ENCODE data around the gene CFAP43. TPM values are rescaled to one million over a fixed set of nuclear protein-coding genes. Genes with fewer than 3 reads are reported as not detected.

Gene CFAP43, protein sequence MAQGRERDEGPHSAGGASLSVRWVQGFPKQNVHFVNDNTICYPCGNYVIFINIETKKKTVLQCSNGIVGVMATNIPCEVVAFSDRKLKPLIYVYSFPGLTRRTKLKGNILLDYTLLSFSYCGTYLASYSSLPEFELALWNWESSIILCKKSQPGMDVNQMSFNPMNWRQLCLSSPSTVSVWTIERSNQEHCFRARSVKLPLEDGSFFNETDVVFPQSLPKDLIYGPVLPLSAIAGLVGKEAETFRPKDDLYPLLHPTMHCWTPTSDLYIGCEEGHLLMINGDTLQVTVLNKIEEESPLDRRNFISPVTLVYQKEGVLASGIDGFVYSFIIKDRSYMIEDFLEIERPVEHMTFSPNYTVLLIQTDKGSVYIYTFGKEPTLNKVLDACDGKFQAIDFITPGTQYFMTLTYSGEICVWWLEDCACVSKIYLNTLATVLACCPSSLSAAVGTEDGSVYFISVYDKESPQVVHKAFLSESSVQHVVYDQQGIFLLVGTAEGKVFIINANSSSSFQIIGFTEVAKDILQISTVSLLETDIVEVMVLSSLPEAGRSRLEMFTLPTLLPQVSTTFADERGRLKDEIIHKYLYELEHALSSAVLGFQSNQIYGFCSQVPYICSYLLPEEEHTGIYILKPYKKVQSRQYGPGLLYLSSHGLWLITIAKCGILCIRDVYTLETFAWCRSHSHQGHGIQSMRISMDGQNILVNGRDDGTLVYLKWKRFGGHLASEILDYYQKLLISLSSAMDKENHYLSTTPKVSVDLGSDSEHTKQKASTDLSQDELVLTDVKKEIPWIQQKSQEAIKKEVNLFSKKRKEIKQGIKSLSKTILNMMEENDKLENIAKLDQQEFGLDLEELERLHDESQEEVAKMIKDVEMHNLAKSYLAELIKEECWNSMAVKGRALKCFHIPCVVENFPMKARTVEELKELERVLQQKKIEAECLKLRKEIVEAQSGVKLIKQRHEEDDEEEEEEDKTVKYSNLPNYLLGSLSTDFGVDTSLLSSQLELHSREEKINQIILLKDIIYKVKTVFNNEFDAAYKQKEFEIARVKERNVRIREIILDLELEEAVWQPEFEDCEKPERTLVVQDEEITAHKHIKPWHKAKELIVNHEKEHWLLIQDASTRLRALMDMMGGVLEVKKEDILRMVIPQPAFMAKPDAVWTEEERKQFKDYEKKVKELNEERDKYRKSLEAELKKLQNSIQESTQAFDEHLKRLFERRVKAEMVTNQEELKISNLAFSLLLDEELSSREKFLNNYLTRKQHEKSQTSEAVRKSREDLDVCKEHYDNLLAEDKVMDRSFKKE (N-terminal part only)
- total RNA-seq (under 1 TPM; 0.36 to 0.83 (median 0.59) TPM), polyA plus RNA-seq (under 1 TPM in 2 of 3 donors, not detected in 1; 0.22 to 0.60 TPM)

DNA sequence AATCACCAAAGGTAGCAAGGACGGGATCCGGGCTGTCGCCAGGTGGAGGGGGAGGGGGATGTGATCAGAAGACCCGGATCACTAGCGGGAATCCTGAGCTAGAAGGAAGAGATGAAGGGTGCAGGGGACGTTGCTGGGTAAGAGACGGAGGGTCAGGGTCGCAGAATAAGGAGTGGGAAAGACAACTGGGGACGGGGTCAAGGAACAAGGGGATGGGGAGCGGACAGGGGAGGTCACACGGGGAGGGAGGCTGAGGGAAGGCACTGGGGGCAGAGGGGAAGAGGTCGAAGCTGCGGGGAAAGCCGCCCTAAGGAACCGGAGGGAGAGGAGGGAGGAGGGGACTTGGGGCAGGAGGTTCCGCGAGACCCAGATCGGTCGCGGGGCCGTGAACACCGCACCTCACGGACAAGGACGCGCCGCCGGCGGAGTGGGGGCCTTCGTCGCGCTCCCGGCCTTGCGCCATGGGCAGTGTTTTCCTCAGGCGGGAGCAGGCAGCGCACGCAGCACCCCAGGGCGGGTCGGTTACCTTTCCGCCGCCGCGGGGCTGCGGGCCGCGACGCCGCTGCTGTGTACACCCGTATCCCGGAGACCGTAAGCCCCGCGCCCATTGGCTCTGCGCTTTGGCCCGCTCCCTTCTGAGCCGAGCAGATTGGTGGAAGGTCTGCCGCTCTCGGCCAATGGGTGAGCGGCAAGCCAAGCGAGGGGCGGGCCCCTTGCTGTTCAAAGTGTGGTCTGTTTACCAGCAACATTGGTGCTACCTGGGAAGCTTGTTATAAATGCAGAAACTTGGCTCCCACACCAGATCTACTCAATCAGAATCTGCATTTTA is at the start of gene CFAP43:
Gene CFAP43, minus strand, starts transcription at position 581 of the 829 bp plus-strand sequence. Its CDS starts 118 bp downstream, at position 463.
- H3K27ac ChIP-seq = peak within 1 kb of the TSS in 3 of 4 donors; percentile 31 to 47 (median 40)
- peak; percentile 99 for DNase-seq
- no peaks in the 10 kb centered on the region for H3K36me3 ChIP-seq
- TF ChIP-seq POLR2AphosphoS5 (IDR thresholded peaks at IDR 0.05) = peak in 2 of 4 donors; percentile 66 to 70
- TF ChIP-seq, protein P1, sequence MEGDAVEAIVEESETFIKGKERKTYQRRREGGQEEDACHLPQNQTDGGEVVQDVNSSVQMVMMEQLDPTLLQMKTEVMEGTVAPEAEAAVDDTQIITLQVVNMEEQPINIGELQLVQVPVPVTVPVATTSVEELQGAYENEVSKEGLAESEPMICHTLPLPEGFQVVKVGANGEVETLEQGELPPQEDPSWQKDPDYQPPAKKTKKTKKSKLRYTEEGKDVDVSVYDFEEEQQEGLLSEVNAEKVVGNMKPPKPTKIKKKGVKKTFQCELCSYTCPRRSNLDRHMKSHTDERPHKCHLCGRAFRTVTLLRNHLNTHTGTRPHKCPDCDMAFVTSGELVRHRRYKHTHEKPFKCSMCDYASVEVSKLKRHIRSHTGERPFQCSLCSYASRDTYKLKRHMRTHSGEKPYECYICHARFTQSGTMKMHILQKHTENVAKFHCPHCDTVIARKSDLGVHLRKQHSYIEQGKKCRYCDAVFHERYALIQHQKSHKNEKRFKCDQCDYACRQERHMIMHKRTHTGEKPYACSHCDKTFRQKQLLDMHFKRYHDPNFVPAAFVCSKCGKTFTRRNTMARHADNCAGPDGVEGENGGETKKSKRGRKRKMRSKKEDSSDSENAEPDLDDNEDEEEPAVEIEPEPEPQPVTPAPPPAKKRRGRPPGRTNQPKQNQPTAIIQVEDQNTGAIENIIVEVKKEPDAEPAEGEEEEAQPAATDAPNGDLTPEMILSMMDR (IDR thresholded peaks at IDR 0.05) = no peak
- H3K4me3 ChIP-seq = peak within 1 kb of the TSS; percentile 54 to 88 (median 79)
- intact Hi-C loops (cut with DNase I) = loop anchor here (2.0 to 10.0 kb wide), 3 partner anchors 23 to 327 kb away; partner anchors contain the start of genes GSTO1 and SFR1
- WGBS, 2 donors = 1% methylated on average over 60 of the region's 60 CpGs
- no peaks in the 10 kb centered on the region for H3K27me3 ChIP-seq
- H3K4me1 ChIP-seq = peaks cover 0 to 15% (median 6%) of the 10 kb centered on the region in 4 donors
- H3K9me3 ChIP-seq = no peaks in the 10 kb centered on the region

DNA sequence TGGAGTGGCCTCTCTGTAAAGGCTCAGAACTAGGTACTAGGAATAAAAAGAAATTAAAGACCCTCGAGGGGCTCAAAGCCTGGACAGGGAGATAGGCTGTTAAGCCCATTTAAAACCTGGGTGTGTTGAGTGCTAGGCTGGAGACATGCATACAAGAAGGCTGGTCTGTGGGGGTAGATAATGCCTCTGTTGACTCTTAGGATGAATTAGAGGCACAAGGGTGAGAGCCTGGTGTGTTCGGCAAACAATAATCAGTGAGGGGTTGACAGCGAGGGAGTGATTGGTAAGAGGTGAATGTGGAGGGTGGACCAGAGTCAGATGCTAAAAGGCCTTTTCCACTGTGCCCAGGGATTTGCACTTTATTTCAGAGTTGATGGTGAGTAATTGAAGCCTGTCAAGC is 49.5 kb upstream of the CFAP43 start:
- 91 to 94% methylated on average over 3 of the region's 3 CpGs for WGBS, 2 donors
- no peaks in the 10 kb centered on the region for H3K36me3 ChIP-seq
- H3K4me3 ChIP-seq = no peak overlapping the region
- intact Hi-C loops (cut with DNase I) = no loop called here
- no peaks in the 10 kb centered on the region for H3K9me3 ChIP-seq
- H3K27me3 ChIP-seq = no peaks in the 10 kb centered on the region
- no peak for DNase-seq
- no peak overlapping the region for H3K27ac ChIP-seq
- no peaks in the 10 kb centered on the region for H3K4me1 ChIP-seq
- TF ChIP-seq POLR2A (IDR thresholded peaks at IDR 0.05) (no peak), EP300 (IDR thresholded peaks at IDR 0.05) (no peak), POLR2AphosphoS5 (IDR thresholded peaks at IDR 0.05) (no peak)
- TF ChIP-seq, protein P1 (IDR thresholded peaks at IDR 0.05) = no peak

DNA sequence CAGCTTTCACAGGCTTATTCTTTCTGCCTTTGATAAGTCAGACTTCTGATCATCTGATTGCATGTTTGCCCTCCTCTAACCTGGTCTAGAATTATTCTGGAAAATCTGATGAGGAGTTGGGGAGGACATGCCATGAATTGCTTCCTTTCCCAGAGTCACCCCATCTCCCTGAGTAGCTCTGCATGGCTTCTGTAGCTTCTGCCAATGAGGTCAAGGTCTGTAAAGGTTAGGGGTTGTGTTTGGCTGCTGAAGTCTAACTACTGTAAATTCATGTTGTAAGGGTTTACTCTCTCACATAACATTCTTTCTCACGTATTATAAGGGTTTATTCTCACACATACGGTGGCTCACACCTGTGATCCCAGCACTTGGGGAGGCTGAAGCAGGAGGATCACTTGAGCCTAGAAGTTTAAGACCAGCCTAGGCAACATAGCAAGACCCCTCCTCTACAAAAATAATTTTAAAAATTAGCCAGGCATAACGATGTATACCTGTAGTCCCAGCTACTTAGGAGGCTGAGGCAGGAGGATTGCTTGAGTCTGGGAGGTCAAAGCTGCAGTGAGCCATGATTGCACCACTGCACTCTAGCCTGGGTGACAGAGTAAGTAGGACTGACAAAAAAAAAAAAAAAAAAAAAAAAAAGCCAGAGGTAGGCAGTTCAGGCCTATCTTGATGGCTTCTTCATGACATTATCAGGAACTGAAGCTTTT is 47.5 kb upstream of the CFAP43 start:
- H3K27ac ChIP-seq = no peak overlapping the region
- 95% methylated on average over 3 of the region's 3 CpGs for WGBS, 2 donors

More for the DNA sequence above, 47.5 kb upstream of the CFAP43 start:
- no peaks in the 10 kb centered on the region for H3K36me3 ChIP-seq
- H3K9me3 ChIP-seq = no peaks in the 10 kb centered on the region
- peaks cover 0 to 10% (median 6%) of the 10 kb centered on the region in 3 donors for H3K27me3 ChIP-seq
- intact Hi-C loops (cut with DNase I) = no loop called here
- H3K4me3 ChIP-seq = no peak overlapping the region
- TF ChIP-seq EP300 (IDR thresholded peaks at IDR 0.05) = no peak
- TF ChIP-seq POLR2AphosphoS5 (IDR thresholded peaks at IDR 0.05) = no peak
- no peak for TF ChIP-seq POLR2A (IDR thresholded peaks at IDR 0.05)
- TF ChIP-seq, protein P1 (IDR thresholded peaks at IDR 0.05) = no peak
- DNase-seq = no peak
- H3K4me1 ChIP-seq = peaks cover 0 to 4% (median 1%) of the 10 kb centered on the region in 4 donors

All from sigmoid colon (tissue), 7 donors.